ENCODE measurements around the gene FCHSD2. TPM values are rescaled to one million over a fixed set of nuclear protein-coding genes. Genes with fewer than 3 reads are reported as not detected.

The FCHSD2 gene
- polyA plus RNA-seq, 3 donors = 14.5 to 43.5 (median 16.6) TPM

GRCh38 chr11:72951193-72951592 is 190.9 kb downstream of the FCHSD2 start:
- peak; percentile 84 to 95 (median 91) for DNase-seq
- H3K4me1 Mint-ChIP-seq = peaks cover 35% of the 10 kb centered on the region
- Histone ChIP-seq H3K4me3 (replicated peaks in 1 of 3; ENCODE audit: low read depth in 2 of 3, low read length in 3 of 3) (peak overlapping the region in 1 of 3 experiments; percentile 11), H3K27ac (ENCODE audit: low read depth in 1 of 2, low read length in 2 of 2) (peak overlapping the region in 1 of 2 donors; percentile 92), H3K4me1 (ENCODE audit: control insufficient read depth in 1 of 2, insufficient read depth in 2 of 2, low read length in 2 of 2) (peaks cover 25 to 27% of the 10 kb centered on the region in 2 donors), H3K9ac (ENCODE audit: insufficient read depth, low read length, poor library complexity, severe bottlenecking) (peak overlapping the region; percentile 51), H3K36me3 (replicated peaks in 1 of 2; ENCODE audit: control insufficient read depth in 1 of 2, insufficient read depth in 2 of 2, low read length in 2 of 2) (peaks cover 0 to 7% of the 10 kb centered on the region in 2 donors), H4K20me1 (ENCODE audit: insufficient read depth, low read length) (no peaks in the 10 kb centered on the region), H3K79me2 (ENCODE audit: insufficient read depth, low read length) (peaks cover 21% of the 10 kb centered on the region), H3K4me2 (replicated peaks; ENCODE audit: extremely low read depth, low read length, poor library complexity, severe bottlenecking) (peak overlapping the region; percentile 25), H2AFZ (ENCODE audit: insufficient read depth, low read depth, low read length, poor library complexity, severe bottlenecking) (no peak overlapping the region), H3K27me3 (ENCODE audit: control insufficient read depth in 2 of 2, insufficient read depth in 2 of 2, low read length in 2 of 2) (no peaks in the 10 kb centered on the region), H3K9me3 (replicated peaks in 1 of 2; ENCODE audit: control insufficient read depth in 1 of 2, insufficient read depth in 1 of 2, low read length in 2 of 2) (no peaks in the 10 kb centered on the region)
- TF ChIP-seq CTCF (IDR thresholded peaks at IDR 0.05) = no peak
- no CpG with 5 or more reads among the region's 4 CpGs for WGBS (ENCODE audit: insufficient coverage)
- intact Hi-C loops (cut with micrococcal nuclease) = no loop called here
- no peaks in the 10 kb centered on the region for H3K9me3 Mint-ChIP-seq
- H3K36me3 Mint-ChIP-seq = peaks cover 3 to 8% of the 10 kb centered on the region in 2 donors
- H3K27ac Mint-ChIP-seq = peak overlapping the region; percentile 88 to 96 (median 95)
- peaks cover 0 to 1% (median 0%) of the 10 kb centered on the region in 3 donors for H3K27me3 Mint-ChIP-seq (ENCODE audit: low read depth in 3 of 3)
- no peak overlapping the region for H3K4me3 Mint-ChIP-seq

DNA sequence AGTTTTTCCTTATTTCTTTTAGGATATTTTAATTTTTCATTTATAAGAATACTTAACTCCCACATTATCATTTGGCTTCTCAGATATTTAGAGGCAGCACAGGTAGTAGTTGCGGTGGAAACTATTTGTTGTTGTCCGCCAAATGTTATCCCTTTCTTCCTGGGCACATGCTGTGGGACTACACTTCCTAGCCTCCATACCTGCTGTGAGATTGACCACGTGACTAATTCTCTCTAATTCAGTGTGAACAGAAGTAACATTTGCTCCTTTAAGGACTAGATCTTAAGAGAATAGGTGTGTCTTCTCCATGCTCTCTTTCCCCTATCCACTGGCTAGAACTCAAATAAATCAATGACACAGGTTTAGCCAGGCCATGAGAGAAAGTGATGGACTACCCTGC is 191.4 kb downstream of the FCHSD2 start:
- Histone ChIP-seq H3K9me3 (replicated peaks in 1 of 2; ENCODE audit: control insufficient read depth in 1 of 2, insufficient read depth in 1 of 2, low read length in 2 of 2) (no peaks in the 10 kb centered on the region), H4K20me1 (ENCODE audit: insufficient read depth, low read length) (no peaks in the 10 kb centered on the region), H3K4me2 (replicated peaks; ENCODE audit: extremely low read depth, low read length, poor library complexity, severe bottlenecking) (no peak overlapping the region), H3K79me2 (ENCODE audit: insufficient read depth, low read length) (peaks cover 19% of the 10 kb centered on the region), H3K27me3 (ENCODE audit: control insufficient read depth in 2 of 2, insufficient read depth in 2 of 2, low read length in 2 of 2) (no peaks in the 10 kb centered on the region), H3K4me3 (replicated peaks in 1 of 3; ENCODE audit: low read depth in 2 of 3, low read length in 3 of 3) (no peak overlapping the region), H3K36me3 (replicated peaks in 1 of 2; ENCODE audit: control insufficient read depth in 1 of 2, insufficient read depth in 2 of 2, low read length in 2 of 2) (peaks cover 0 to 7% of the 10 kb centered on the region in 2 donors), H2AFZ (ENCODE audit: insufficient read depth, low read depth, low read length, poor library complexity, severe bottlenecking) (no peak overlapping the region), H3K27ac (ENCODE audit: low read depth in 1 of 2, low read length in 2 of 2) (peak overlapping the region in 1 of 2 donors; percentile 92), H3K4me1 (ENCODE audit: control insufficient read depth in 1 of 2, insufficient read depth in 2 of 2, low read length in 2 of 2) (peaks cover 25 to 27% of the 10 kb centered on the region in 2 donors), H3K9ac (ENCODE audit: insufficient read depth, low read length, poor library complexity, severe bottlenecking) (no peak overlapping the region)
- no peak overlapping the region for H3K4me3 Mint-ChIP-seq
- intact Hi-C loops (cut with micrococcal nuclease) = no loop called here
- peaks cover 3 to 8% of the 10 kb centered on the region in 2 donors for H3K36me3 Mint-ChIP-seq
- DNase-seq = no peak
- no peak for TF ChIP-seq CTCF (IDR thresholded peaks at IDR 0.05)
- peaks cover 0 to 1% (median 0%) of the 10 kb centered on the region in 3 donors for H3K27me3 Mint-ChIP-seq (ENCODE audit: low read depth in 3 of 3)
- H3K27ac Mint-ChIP-seq = peak overlapping the region; percentile 88 to 96 (median 95)
- H3K9me3 Mint-ChIP-seq = no peaks in the 10 kb centered on the region
- peaks cover 31% of the 10 kb centered on the region for H3K4me1 Mint-ChIP-seq
- WGBS (ENCODE audit: insufficient coverage) = no CpG with 5 or more reads among the region's 3 CpGs

All from CD14-positive monocyte (primary cell).